Stimulated activated naive CD8-positive, alpha-beta T cell treated with anti-CD3 and anti-CD28 coated beads, Interleukin-15, Interleukin-2, amounts not matched to agents 100 U/mL and 50 U/mL, for 24 hours (primary cell): ENCODE data around the gene RND3.

Experiments used
- ATAC-seq: fragments of 150-1000 bp; cut with Tn5 transposase; one replicate; pipeline ENCODE4 v1.10.0; 2021
- DNase-seq: peaks from one replicate; pipeline ENCODE4 v3.0.0; 2021

Gene RND3

GRCh38 chr2:150475479-150476250 is 11.8 kb downstream of the RND3 start:
- ATAC-seq: no peak
- no peak for DNase-seq

- no peak for DNase-seq
Measured at GRCh38 chr2:150474326-150475074, 13.0 kb downstream of the RND3 start.

DNA sequence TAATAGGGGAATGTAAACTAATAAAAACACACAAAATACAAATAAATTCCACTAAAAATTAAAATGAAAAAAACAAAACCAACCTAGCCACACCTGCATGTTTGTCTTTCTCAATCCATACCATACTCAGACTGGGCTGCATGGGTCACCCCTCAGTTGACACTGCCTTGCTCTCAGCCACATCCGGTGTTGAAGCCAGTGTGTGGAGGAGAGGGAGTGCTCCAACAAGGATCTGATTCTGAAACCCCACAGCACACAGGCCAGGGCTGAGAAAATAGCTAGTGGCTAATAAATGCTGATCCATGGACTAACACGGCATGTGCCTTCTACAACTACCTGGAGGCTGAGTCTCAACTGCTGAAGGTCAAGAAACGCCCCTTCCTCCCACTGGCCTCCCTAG is 13.7 kb downstream of the RND3 start:
- no peak for DNase-seq
- ATAC-seq: no peak

More at GRCh38 chr2:150474326-150475074, 13.0 kb downstream of the RND3 start:
- no peak for ATAC-seq

DNA sequence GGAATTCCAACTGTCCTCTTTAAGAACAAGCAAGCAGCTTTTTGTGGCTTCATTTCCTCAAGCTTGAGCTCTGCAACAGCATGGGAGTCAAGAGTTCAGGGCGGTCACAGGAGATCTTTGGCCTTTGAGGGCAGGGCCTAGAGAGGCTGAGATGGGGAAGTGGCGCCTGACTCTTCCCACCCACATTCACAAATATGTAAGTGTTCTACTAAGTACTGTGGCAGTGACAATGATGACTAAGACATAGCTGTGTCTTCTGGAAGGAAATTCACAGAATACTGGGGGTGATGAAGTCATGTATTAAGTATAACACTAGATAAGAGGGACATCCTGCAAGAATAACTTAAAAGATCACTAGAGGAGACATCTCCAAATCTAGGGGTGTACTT is 15.0 kb downstream of the RND3 start:
- ATAC-seq (no peak), DNase-seq (no peak)

- no peak for ATAC-seq
- DNase-seq: no peak
Measured at GRCh38 chr2:150471813-150472510, 15.5 kb downstream of the RND3 start.

GRCh38 chr2:150470435-150470834 is 17.0 kb downstream of the RND3 start:
- ATAC-seq (no peak), DNase-seq (no peak)

DNA sequence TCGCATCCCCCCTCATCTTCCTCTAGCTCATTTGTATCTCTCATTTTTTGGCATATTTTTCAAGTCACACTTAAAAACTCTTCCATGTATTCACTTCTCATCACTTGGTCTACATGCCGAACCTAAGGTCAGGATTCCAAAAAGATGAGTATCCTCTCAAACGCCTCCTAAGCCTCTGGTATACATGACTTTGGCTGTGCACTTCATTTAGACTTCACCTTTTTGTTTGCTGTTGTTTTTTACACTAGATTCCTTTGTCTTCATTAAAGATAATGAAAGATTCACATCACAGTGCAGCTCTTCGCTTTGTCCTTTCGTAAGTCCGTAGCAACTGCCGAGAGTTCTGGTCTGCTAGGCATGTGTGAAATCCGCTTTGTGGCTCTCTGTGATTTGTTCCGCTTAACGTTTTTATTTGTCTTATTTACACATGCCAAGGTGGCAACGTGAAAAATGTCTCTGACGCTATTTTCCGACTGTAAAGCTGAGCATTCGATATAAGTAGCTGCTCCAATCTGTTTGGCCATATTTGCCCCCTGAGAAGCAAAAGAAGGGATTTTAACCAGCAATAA is 17.7 kb downstream of the RND3 start:
- ATAC-seq (no peak), DNase-seq (no peak)

- DNase-seq: no peak
- no peak for ATAC-seq
Measured at GRCh38 chr2:150468350-150468960, 19.0 kb downstream of the RND3 start.

- no peak for DNase-seq
- ATAC-seq: no peak
Measured at GRCh38 chr2:150467621-150467963, 19.9 kb downstream of the RND3 start.

DNA sequence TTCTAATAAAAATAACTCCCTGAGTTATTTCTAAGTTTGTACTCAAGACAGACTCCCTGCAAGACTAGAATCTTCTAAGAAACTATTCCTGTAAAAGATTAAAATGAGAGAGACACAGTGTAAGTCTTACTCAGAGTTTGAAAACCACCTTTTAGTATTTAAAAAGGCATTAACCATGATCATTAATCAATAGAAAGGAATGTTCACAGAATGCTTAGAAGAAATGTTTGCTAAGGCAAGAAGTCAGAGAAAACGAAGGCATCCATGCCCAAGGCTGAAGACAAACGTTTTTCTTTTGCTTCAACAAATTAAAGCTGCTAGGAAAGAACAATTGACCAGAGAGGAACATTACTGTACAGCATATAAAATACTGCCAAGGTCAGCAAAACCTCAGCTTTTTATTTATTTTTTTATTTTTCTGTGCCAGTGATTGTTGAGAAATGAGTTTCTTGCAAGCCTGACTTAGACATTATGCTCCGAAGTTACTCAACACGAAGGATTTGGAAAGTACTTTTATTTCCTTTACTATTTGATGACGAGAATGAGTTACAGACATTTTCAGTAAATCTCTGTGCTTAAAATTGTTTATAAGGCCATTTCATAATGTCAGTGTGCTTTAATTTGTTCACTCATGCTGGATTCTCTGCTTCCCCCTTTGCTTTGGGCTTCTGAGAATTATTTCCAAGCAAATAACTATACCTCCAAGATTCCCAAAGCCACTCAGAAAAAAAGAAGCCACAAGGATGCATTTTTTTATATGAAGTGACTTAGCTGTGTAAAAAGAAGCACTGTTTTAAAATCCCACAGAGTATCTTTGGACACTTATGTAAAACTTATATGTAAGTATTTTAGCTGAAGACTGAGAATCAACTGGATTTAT is 20.5 kb downstream of the RND3 start:
- ATAC-seq (no peak), DNase-seq (no peak)

GRCh38 chr2:150465703-150466569 is 21.5 kb downstream of the RND3 start:
- ATAC-seq (no peak), DNase-seq (no peak)

- DNase-seq (no peak), ATAC-seq (no peak)
Measured at GRCh38 chr2:150464986-150465385, 22.5 kb downstream of the RND3 start.

- ATAC-seq (no peak), DNase-seq (no peak)
Measured at GRCh38 chr2:150464270-150464669, 23.2 kb downstream of the RND3 start.

DNA sequence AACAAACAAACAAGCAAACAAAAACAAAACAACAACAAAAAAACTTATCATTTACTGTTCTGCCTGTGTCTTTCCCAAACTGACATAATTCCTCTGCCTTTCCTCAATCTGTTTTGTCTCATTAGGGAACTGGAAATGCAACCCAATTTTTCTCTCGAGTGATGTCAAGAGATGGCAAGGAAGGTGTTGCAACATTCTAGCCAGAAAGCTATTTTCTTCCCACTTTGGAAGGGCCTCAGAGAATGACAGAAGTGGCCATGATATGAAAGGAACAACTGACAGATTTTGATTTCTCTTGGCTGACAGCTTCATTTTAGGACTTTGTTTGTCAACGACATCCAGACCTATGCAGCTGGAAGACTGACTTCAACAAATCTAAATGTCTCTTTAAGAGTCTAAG is 24.7 kb downstream of the RND3 start:
- no peak for DNase-seq

DNA sequence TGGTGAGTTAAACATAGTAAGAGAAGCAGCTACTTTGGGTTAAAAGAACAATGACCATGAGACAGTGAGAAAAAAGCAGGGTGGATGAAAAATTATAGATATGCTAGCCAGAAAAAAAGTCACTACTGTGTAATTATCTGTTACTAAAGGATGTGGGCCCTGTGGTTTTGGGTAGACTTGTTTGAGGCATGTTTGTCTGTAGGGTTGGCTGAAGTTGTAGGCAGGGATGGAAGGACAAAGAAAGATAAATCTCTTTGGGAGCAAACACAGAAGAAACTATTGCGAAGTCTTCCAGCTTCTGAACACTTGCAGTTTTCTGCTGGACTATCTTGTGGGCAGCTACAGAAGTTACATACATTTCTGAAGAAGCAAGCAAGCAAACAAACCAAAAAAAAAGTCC is 28.2 kb downstream of the RND3 start:
- no peak for ATAC-seq

More for the DNA sequence above, 24.7 kb downstream of the RND3 start:
- ATAC-seq: no peak

GRCh38 chr2:150450765-150451164 is 36.7 kb downstream of the RND3 start:
- no peak for ATAC-seq

More for the DNA sequence above, 28.2 kb downstream of the RND3 start:
- DNase-seq: no peak

GRCh38 chr2:150449856-150450255 is 37.6 kb downstream of the RND3 start:
- no peak for DNase-seq

More at GRCh38 chr2:150450765-150451164, 36.7 kb downstream of the RND3 start:
- no peak for DNase-seq

DNA sequence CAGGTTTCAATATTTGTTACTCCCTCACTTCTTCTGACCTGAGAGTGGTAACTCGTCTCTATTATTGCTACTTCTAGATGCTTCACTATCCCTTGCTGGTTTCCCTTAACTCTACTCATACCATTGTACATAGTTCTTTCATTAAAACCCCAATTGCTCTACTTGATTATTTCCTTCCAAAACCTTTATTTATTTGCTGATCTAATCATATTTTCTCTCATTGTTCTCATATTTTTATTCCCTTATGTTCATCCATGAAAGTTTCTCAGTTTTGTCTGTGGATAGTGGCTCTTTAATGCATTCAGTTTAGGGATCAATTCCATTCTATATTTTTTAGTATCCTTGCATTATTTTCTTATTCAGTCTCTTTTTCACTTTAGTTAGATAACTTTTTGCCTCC is 42.1 kb downstream of the RND3 start:
- ATAC-seq (no peak), DNase-seq (no peak)

More at GRCh38 chr2:150449856-150450255, 37.6 kb downstream of the RND3 start:
- no peak for ATAC-seq

- DNase-seq: no peak
- ATAC-seq: no peak
Measured at GRCh38 chr2:150442484-150442883, 45.0 kb downstream of the RND3 start.

- no peak for DNase-seq
- ATAC-seq: no peak
Measured at GRCh38 chr2:150441784-150442183, 45.7 kb downstream of the RND3 start.
